SIG-M5 treated with dmso at 0.1 percent for 504 hours (cell line): ENCODE results near the gene MIPEP.
A peak's percentile ranks its signal among the peaks of the same experiment; 100 is the strongest.
"Not testable (repeated sequence)": the region's sequence is repeated elsewhere in the genome, so short reads cannot be mapped to it uniquely, and the experiment has no call there.

Experiments
- DNase-seq: peaks from one replicate; lab custom pipeline; 2025; ENCODE audit not compliant: unreplicated experiment; lab: John Stamatoyannopoulos, UW

MIPEP gene

DNA sequence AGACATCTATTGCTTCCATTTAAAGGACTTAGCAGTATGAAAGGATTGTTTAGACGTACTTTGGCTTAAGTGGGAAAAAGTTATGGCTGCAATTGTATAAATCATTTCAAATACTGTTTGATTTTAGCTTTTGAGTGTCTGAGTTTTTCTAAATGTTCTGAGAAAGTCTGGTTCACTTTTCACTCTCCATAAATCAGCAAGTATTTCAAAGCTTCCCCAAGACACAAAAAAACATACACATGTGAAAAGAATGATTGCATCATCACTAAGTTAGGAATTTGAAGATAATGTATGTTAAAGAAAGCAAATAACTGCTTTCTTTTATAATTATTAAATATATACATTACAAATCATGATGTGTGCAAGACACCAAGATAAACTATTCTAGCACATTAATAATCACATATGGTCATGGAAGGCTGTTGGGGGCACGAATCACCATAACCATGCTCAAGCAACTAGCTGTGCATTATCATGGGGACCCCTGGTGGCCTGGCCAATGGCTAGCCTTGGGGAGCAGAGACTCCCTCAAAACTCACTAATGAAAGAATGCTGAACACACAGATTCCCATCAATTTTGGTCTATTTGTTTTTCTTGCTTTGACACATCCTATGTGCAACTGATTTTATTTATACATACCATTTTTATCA, 111.1 kb downstream of the MIPEP start:
- DNase-seq, result no peak

- no peak for DNase-seq
These were observed 111.7 kb downstream of the MIPEP start for GRCh38 chr13:23777575-23777870.

DNA sequence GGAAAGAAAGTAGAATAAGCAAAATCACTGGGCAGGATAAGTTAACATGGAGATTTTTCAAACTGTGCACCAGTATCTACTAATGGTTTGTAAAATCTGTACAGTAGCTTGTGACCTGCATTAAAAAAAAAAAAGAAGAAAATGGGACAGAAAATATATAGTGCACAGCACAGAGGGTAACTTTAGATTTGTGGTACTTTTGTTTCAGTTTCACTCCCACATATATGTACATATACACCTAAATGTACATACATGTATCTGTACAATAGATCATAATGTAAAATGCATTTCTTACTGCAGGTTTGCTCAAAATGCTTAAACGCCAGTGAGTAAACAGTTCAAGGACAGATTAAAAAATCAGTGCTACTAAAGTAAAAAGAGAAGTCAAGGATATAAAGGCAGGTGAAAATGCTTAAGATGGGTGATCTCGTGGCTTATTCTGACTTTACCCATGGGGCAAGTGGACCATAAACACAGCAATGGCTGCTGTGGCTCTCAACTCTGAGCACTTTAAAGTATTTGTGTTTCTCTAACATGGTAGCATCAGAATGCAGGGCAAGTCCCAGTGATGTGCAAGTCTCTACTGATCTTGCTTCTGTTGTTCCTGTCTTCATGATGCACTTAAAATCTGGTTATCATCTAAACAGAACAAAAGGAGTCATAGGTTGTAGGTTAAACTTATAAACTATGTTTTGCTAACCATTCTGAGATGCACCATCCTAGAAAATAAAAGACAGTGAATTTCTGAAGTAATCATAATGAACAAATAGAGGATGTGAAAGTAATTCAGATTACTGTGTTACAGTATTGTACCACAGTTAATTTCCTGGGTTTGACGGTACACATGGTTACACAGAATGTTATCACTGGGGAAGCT, 112.3 kb downstream of the MIPEP start:
- DNase-seq, result peak; percentile 37

- no peak for DNase-seq
These were observed 116.5 kb downstream of the MIPEP start for GRCh38 chr13:23772717-23773116.

- no peak for DNase-seq
These were observed 117.2 kb downstream of the MIPEP start for GRCh38 chr13:23771956-23772355.

GRCh38 chr13:23771552-23771951, 117.6 kb downstream of the MIPEP start:
- DNase-seq, result no peak

- DNase-seq, result no peak
These were observed 118.2 kb downstream of the MIPEP start for GRCh38 chr13:23770973-23771372.

- DNase-seq, result no peak
These were observed 118.8 kb downstream of the MIPEP start for GRCh38 chr13:23770428-23770827.

GRCh38 chr13:23769401-23769800, 119.8 kb downstream of the MIPEP start:
- DNase-seq, result no peak

DNA sequence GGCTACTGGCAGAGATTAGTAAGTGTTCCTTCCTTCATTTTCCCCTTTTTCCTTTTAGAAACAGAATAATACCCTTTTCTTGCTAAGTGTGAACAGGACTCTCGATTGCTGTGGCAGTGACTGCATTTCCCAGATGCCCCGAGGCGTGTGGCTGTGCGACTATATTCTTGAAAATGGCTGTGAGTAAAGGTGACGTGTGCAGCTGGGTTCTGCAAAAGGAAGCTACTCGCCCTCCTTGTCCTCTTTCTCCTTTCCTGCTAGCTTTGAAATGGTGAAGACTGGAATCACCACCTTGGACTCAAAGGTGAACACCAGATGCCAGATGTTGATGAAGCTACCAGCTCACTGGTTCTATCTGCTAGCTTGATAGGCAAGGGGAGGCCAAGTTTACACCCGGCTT, 121.4 kb downstream of the MIPEP start:
- no peak for DNase-seq

DNA sequence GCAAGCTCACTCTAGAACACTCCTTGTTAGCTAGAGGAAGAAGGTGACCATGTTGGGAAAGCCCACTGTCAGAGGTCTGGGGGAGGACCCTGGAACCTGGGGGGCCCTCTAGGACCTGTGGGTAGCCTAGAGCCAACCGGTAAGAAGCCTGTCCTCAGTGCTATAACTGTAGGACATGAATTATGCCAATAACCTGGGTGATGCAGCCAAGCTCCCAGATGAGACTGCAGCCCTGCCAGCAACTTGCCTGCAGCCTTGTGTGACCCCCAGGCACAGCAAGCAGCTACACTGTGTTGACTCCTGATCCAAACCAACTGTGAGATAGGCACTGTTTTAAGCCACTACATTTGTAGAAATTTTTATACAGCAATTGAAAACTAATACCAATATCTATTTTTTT, 122.3 kb downstream of the MIPEP start:
- no peak for DNase-seq

DNA sequence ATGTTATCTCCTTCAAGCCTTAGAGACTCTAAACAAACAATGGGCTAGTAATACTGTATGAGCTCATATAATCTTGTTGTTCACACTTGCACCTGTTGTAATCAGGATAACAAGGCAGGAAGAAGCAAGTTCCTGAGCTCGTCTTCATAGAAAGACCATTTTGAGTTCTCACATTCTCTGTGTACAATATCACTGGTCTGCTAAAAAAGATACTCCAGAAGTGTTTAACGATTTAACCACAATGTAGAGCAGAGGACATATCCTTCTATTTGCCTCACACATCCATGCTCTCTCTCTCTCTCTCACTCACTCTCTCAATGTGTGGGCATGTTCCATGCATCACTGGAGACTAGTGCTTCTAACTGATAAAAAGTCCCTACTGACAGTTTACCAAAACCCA, 122.9 kb downstream of the MIPEP start:
- no peak for DNase-seq

GRCh38 chr13:23765531-23765930, 123.7 kb downstream of the MIPEP start:
- no peak for DNase-seq

GRCh38 chr13:23763318-23763717, 125.9 kb downstream of the MIPEP start:
- no peak for DNase-seq

GRCh38 chr13:23761760-23762159, 127.4 kb downstream of the MIPEP start:
- DNase-seq, result not testable (repeated sequence)

- no peak for DNase-seq
These were observed 129.2 kb downstream of the MIPEP start for GRCh38 chr13:23760000-23760399.

DNA sequence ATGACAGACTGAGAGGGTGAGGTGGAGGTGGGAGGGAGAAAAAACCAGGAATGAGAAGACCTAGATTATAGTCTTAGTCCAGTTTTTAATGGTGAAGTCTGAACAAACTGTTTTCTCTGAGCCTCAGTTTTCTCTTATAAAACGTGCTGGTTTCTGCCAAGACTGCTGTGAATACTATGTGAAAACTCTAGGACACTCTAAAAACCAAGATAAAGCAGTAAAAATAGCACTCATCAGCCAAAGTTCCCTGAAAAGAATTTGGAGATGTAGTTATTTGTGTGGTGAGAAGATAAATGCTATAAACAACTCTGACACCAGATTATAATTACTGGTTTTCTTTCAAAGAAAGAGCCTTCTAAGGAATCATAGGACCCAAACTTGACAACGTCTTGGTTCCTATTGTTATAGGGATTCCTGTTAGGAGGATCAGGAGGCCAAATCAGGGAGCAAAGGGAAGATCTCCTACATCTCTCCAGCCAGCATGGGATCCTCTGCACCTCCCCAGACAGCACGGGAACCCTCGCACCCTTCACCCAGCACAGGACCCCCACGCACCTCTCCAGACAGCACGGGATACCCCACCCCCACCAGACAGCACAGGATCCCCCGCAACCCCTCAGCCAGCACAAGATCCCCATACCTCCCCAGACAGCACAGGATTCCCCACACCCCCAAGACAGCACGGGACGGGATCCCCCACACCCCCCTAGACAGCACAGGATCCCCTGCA, 130.2 kb downstream of the MIPEP start:
- no peak for DNase-seq

- no peak for DNase-seq
These were observed 134.2 kb downstream of the MIPEP start for GRCh38 chr13:23754997-23755396.

- no peak for DNase-seq
These were observed 134.7 kb downstream of the MIPEP start for GRCh38 chr13:23754506-23754905.

- DNase-seq, result peak; percentile 49
These were observed 135.7 kb downstream of the MIPEP start for GRCh38 chr13:23753458-23753857.

DNA sequence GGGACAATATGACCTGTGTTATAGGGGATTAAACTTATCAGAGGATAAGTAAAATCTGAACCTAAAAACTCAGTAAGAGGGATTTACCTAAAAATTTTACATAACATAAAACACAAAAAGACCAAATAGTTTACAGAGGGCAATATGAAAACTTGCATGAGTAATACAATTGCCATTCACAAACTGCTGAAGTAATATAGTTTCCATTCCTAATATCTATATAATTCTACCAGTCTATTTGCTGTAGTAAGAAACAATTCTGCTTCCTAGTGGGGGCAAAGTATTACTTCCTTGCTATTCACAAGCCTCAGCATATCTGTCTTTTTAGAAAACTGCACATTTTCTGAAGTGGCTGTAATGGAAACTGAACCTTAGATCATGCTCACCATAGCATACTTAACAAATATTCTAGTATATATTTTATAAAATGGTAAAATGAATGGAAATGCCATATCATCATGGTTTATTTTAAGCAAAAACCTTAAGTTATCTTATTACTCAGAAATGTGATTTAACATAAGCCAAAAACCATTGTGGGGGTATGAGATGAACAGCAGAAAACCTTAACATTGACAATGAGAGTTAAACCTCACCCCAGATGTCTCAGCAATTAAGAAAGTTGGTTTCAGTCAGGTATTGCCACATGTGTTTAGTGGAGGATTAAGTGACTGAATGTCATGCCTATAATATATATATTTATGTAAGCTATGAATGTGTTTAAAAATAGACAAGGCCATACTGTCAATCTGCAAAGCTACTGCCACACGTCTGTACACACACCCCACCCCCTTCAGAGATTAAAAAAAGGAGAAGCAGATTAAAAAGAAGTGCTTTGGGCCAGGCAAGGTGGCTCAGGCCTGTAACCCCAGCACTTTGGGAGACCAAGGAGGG, 136.8 kb downstream of the MIPEP start:
- no peak for DNase-seq
